ENCODE results near the gene HPS4. TPM values are rescaled to one million over a fixed set of nuclear protein-coding genes. Genes with fewer than 3 reads are reported as not detected.
A peak's percentile ranks its signal among the peaks of the same experiment; 100 is the strongest.

The HPS4 gene
- total and polyA plus RNA-seq, 2 experiments from 2014 or later, result 20.4 to 35.9 TPM

GRCh38 chr22:26525946-26526564 is 42.5 kb upstream of the HPS4 start:
- no peaks in the 10 kb centered on the region for H3K36me3 ChIP-seq
- DNase-seq (ENCODE audit: low read depth in 1 of 2, low spot score in 1 of 2), result no peak
- peak overlapping the region; percentile 73 for H3K27ac ChIP-seq
- TF ChIP-seq, protein P1, sequence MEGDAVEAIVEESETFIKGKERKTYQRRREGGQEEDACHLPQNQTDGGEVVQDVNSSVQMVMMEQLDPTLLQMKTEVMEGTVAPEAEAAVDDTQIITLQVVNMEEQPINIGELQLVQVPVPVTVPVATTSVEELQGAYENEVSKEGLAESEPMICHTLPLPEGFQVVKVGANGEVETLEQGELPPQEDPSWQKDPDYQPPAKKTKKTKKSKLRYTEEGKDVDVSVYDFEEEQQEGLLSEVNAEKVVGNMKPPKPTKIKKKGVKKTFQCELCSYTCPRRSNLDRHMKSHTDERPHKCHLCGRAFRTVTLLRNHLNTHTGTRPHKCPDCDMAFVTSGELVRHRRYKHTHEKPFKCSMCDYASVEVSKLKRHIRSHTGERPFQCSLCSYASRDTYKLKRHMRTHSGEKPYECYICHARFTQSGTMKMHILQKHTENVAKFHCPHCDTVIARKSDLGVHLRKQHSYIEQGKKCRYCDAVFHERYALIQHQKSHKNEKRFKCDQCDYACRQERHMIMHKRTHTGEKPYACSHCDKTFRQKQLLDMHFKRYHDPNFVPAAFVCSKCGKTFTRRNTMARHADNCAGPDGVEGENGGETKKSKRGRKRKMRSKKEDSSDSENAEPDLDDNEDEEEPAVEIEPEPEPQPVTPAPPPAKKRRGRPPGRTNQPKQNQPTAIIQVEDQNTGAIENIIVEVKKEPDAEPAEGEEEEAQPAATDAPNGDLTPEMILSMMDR (IDR thresholded peaks at IDR 0.05; ENCODE audit: low read depth, low read length), result no peak
- H3K4me1 ChIP-seq (ENCODE audit: low read depth), result peaks cover 16% of the 10 kb centered on the region
- no peaks in the 10 kb centered on the region for H3K27me3 ChIP-seq
- H3K9me3 ChIP-seq (ENCODE audit: low read depth), result no peaks in the 10 kb centered on the region
- H3K4me3 ChIP-seq, result no peak overlapping the region

GRCh38 chr22:26524870-26525269 is 41.3 kb upstream of the HPS4 start:
- no peak for DNase-seq (ENCODE audit: low read depth in 1 of 2, low spot score in 1 of 2)
- no peaks in the 10 kb centered on the region for H3K27me3 ChIP-seq
- no peak overlapping the region for H3K27ac ChIP-seq
- no peaks in the 10 kb centered on the region for H3K9me3 ChIP-seq (ENCODE audit: low read depth)
- H3K36me3 ChIP-seq, result no peaks in the 10 kb centered on the region
- peaks cover 16% of the 10 kb centered on the region for H3K4me1 ChIP-seq (ENCODE audit: low read depth)
- TF ChIP-seq, protein P1 (IDR thresholded peaks at IDR 0.05; ENCODE audit: low read depth, low read length), result no peak
- H3K4me3 ChIP-seq, result no peak overlapping the region

- Histone ChIP-seq H3K9me3 (ENCODE audit: low read depth) (no peaks in the 10 kb centered on the region), H3K4me3 (no peak overlapping the region), H3K36me3 (no peaks in the 10 kb centered on the region), H3K27ac (no peak overlapping the region), H3K27me3 (no peaks in the 10 kb centered on the region), H3K4me1 (ENCODE audit: low read depth) (peaks cover 9% of the 10 kb centered on the region)
- TF ChIP-seq, protein P1 (IDR thresholded peaks at IDR 0.05; ENCODE audit: low read depth, low read length), result no peak
- DNase-seq (ENCODE audit: low read depth in 1 of 2, low spot score in 1 of 2), result no peak
These were observed 39.0 kb upstream of the HPS4 start for GRCh38 chr22:26522592-26522991.

- Histone ChIP-seq H3K4me3 (no peak overlapping the region), H3K9me3 (ENCODE audit: low read depth) (no peaks in the 10 kb centered on the region)
- TF ChIP-seq, protein P1 (IDR thresholded peaks at IDR 0.05; ENCODE audit: low read depth, low read length), result no peak
These were observed 38.4 kb upstream of the HPS4 start for GRCh38 chr22:26522012-26522411.

DNA sequence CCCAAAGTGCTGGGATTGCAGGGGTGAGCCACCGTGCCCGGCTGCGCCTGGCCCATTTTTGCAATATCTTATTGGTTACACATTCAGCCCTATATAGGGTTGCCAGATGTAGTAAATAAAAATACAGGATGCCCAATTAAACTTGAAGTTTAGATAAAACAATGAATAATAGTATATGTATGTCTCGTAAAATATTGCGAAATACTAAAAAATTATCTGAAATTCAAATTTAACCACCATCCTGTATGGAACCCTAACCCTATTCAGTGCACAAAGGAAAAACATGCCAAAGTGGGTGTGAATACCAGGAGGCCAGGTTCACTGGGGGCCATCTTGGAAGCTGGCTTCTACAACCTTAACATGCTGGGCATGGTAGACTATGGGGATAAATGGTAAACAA is 33.8 kb upstream of the HPS4 start:
- Histone ChIP-seq H3K36me3 (no peaks in the 10 kb centered on the region), H3K27me3 (no peaks in the 10 kb centered on the region), H3K27ac (no peak overlapping the region), H3K4me1 (ENCODE audit: low read depth) (peaks cover 7% of the 10 kb centered on the region), H3K9me3 (ENCODE audit: low read depth) (no peaks in the 10 kb centered on the region), H3K4me3 (no peak overlapping the region)
- TF ChIP-seq, protein P1 (IDR thresholded peaks at IDR 0.05; ENCODE audit: low read depth, low read length), result no peak
- DNase-seq (ENCODE audit: low read depth in 1 of 2, low spot score in 1 of 2), result no peak

More at GRCh38 chr22:26522012-26522411, 38.4 kb upstream of the HPS4 start:
- Histone ChIP-seq H3K4me1 (ENCODE audit: low read depth) (peaks cover 3% of the 10 kb centered on the region), H3K27me3 (no peaks in the 10 kb centered on the region), H3K36me3 (no peaks in the 10 kb centered on the region), H3K27ac (no peak overlapping the region)
- no peak for DNase-seq (ENCODE audit: low read depth in 1 of 2, low spot score in 1 of 2)
